Mammary epithelial cell (primary cell): Measurements from ENCODE around the gene BTBD9.

ENCODE experiments used
- EZH2 ChIP-seq: IDR thresholded peaks from 2 replicates; pipeline ENCODE4 v1.6.1; 2012; ENCODE audit warnings: low read length, inconsistent platforms, borderline replicate concordance
- TF ChIP-seq, protein P1 (sequence below), 2 donors: IDR thresholded peaks in 1 of 2; conservative IDR thresholded peaks in 1 of 2; 2 replicates each; pipeline ENCODE4 v1.5.1; 2011 to 2012; ENCODE audit warnings: inconsistent platforms in 2 of 2, low read length in 2 of 2, mild to moderate bottlenecking in 2 of 2, control low read depth in 1 of 2, low read depth in 1 of 2; ENCODE audit not compliant: insufficient read depth in 1 of 2; ENCODE audit errors: extremely low read depth in 1 of 2

DNA sequence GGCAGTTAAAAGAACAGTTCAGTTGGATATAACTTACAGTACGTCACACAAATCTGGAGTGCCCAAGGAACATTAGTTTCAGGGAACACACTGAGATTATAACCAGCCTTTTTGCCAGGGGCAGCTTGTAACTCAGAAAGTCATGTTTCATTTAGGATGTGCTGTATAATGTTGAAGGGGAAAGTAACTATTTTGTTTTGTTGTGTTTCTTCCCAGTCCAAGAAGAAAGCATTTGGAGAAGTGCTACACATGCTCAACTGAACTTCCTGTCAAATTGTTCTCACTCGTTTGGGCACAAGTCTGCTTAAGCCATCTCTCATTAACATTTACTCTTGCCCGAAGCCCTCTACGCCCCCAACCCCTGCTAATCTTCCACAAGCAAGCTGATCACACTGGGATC, 157.9 kb downstream of the BTBD9 start:
- TF ChIP-seq, protein P1, sequence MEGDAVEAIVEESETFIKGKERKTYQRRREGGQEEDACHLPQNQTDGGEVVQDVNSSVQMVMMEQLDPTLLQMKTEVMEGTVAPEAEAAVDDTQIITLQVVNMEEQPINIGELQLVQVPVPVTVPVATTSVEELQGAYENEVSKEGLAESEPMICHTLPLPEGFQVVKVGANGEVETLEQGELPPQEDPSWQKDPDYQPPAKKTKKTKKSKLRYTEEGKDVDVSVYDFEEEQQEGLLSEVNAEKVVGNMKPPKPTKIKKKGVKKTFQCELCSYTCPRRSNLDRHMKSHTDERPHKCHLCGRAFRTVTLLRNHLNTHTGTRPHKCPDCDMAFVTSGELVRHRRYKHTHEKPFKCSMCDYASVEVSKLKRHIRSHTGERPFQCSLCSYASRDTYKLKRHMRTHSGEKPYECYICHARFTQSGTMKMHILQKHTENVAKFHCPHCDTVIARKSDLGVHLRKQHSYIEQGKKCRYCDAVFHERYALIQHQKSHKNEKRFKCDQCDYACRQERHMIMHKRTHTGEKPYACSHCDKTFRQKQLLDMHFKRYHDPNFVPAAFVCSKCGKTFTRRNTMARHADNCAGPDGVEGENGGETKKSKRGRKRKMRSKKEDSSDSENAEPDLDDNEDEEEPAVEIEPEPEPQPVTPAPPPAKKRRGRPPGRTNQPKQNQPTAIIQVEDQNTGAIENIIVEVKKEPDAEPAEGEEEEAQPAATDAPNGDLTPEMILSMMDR (conservative IDR thresholded peaks at IDR 0.05 in 1 of 2, IDR thresholded peaks at IDR 0.05 in 1 of 2; ENCODE audit: extremely low read depth in 1 of 2, insufficient read depth in 1 of 2, low read depth in 1 of 2, low read length in 2 of 2): no peak
- no peak for TF ChIP-seq EZH2
